Peyer's patch (tissue), 4 donors: ENCODE results near the gene CD52. TPM values are rescaled to one million over a fixed set of nuclear protein-coding genes. Genes with fewer than 3 reads are reported as not detected.

Source experiments
- DNase-seq, 3 donors: peaks; one replicate each; pipeline ENCODE4 v3.0.0-alpha.2; 2017 to 2019
- H3K27ac ChIP-seq, 4 donors: fragments of 200-600 bp; sonication (generic); one replicate each; pipeline ENCODE4 v1.5.1; 2016 to 2019
- H3K27me3 ChIP-seq, 2 donors: fragments of 200-600 bp; sonication (generic); one replicate each; pipeline ENCODE4 v1.5.1; 2019
- H3K36me3 ChIP-seq, 3 donors: fragments of 200-600 bp; sonication (generic); one replicate each; pipeline ENCODE4 v1.5.1; 2016 to 2019
- H3K4me1 ChIP-seq, 4 donors: fragments of 200-600 bp; sonication (generic); one replicate each; pipeline ENCODE4 v1.5.1; 2016 to 2019
- H3K4me3 ChIP-seq, 4 donors: fragments of 200-600 bp; sonication (generic); 1 replicate in 3 of 4; 2 replicates in 1 of 4; pipeline ENCODE4 v1.5.1; 2016 to 2019; ENCODE audit warnings: mild to moderate bottlenecking in 1 of 4
- H3K9me3 ChIP-seq, 4 donors: fragments of 200-600 bp; sonication (generic); one replicate each; pipeline ENCODE4 v1.5.1; 2016 to 2019; ENCODE audit warnings: mild to moderate bottlenecking in 1 of 4
- POLR2A ChIP-seq, 2 donors: fragments of 450-650 bp; IDR thresholded peaks; one replicate each; pipeline ENCODE4 v1.5.1; 2017; ENCODE audit warnings: antibody characterized with exemption in 2 of 2, mild to moderate bottlenecking in 2 of 2, moderate library complexity in 2 of 2
- total RNA-seq, 4 donors: library from RNA; depleted of rRNA; stranded (reverse); fragments of >200 nt; gene quantifications; one replicate each; pipeline ENCODE4 v1.1.0, GENCODE V29; 2016
- TF ChIP-seq, protein P1 (sequence below), 6 experiments: fragments of 450-650 bp in 4 of 6; fragments of 200-600 bp in 2 of 6; sonication (generic) in 1 of 6; IDR thresholded peaks; one replicate each; pipeline ENCODE4 v1.5.1; 2017 to 2019; ENCODE audit warnings: antibody characterized with exemption in 6 of 6, mild to moderate bottlenecking in 3 of 6, moderate library complexity in 1 of 6

Gene CD52
- total RNA-seq, 4 donors from 2014 or later, result 4.7 to 135 (median 13.6) TPM

- peak; percentile 57 to 76 (median 63) for DNase-seq
- Histone ChIP-seq H3K9me3 (no peaks in the 10 kb centered on the region), H3K27ac (peak overlapping the region; percentile 73 to 91 (median 85)), H3K4me3 (no peak overlapping the region), H3K4me1 (peaks cover 0 to 81% (median 75%) of the 10 kb centered on the region in 4 donors), H3K27me3 (no peaks in the 10 kb centered on the region), H3K36me3 (peaks cover 0 to 8% (median 0%) of the 10 kb centered on the region in 3 donors)
- no peak for TF ChIP-seq POLR2A (IDR thresholded peaks at IDR 0.05)
- TF ChIP-seq, protein P1, sequence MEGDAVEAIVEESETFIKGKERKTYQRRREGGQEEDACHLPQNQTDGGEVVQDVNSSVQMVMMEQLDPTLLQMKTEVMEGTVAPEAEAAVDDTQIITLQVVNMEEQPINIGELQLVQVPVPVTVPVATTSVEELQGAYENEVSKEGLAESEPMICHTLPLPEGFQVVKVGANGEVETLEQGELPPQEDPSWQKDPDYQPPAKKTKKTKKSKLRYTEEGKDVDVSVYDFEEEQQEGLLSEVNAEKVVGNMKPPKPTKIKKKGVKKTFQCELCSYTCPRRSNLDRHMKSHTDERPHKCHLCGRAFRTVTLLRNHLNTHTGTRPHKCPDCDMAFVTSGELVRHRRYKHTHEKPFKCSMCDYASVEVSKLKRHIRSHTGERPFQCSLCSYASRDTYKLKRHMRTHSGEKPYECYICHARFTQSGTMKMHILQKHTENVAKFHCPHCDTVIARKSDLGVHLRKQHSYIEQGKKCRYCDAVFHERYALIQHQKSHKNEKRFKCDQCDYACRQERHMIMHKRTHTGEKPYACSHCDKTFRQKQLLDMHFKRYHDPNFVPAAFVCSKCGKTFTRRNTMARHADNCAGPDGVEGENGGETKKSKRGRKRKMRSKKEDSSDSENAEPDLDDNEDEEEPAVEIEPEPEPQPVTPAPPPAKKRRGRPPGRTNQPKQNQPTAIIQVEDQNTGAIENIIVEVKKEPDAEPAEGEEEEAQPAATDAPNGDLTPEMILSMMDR (IDR thresholded peaks at IDR 0.05), result peak in 4 of 6 experiments; percentile 4 to 34 (median 20)
Measured at GRCh38 chr1:26285366-26286063, 32.2 kb upstream of the CD52 start.

DNA sequence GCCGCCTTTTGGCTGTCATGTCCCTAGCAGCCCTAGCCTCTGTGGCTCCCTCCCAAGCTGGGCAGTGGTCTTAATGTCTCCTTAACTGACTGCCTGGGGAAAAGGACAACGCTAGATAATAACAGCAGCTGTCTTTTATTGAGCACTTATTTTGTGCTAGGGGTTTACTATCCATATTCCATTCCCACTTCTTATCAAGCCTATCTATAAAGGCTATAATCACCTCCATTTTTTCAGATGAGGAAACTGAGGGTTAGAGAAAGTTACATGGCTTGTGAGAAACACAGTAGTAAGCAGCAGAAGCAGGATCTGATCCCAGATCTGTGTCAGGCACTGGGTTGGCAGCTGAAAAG, 31.7 kb upstream of the CD52 start:
- no peak overlapping the region for H3K4me3 ChIP-seq
- peak overlapping the region; percentile 73 to 91 (median 85) for H3K27ac ChIP-seq
- H3K27me3 ChIP-seq, result no peaks in the 10 kb centered on the region
- H3K36me3 ChIP-seq, result peaks cover 0 to 8% (median 0%) of the 10 kb centered on the region in 3 donors
- peaks cover 0 to 80% (median 74%) of the 10 kb centered on the region in 4 donors for H3K4me1 ChIP-seq
- DNase-seq, result no peak
- TF ChIP-seq, protein P1 (IDR thresholded peaks at IDR 0.05), result no peak
- TF ChIP-seq POLR2A (IDR thresholded peaks at IDR 0.05), result no peak
- no peaks in the 10 kb centered on the region for H3K9me3 ChIP-seq

DNA sequence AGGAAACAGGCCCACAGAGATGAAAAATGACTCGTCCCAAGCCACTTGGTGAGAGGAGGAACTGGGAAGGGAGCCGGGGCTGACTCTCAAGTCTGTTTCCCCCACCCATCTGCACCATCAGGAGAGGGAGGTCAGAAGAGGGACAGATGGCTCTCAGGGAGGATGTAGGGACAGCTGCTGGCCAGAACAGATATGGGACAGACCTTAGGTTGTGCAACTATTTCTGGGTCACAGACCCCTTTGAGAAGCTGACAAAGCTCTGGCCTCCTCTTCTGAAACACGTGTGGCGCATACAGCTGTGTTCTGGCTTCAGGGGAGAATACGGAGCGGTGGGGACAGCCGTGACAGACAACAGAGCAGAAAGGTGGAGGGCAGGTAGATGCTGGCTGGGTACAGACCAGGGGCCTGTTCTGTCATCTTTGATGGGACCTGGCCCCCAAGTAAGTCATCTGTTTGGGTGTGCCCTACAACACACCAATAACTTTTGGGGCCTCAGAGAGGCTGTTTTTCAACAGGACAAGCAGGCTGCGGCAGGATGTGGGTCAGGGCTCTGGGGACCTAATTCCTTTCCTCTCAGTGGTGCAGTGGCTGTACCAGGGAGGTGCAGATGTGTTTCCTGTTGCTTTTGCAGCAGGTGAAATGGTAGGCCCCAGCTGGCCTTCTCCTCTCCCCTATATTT, 30.6 kb upstream of the CD52 start:
- TF ChIP-seq, protein P1 (IDR thresholded peaks at IDR 0.05), result no peak
- TF ChIP-seq POLR2A (IDR thresholded peaks at IDR 0.05), result no peak
- DNase-seq, result peak; percentile 54 to 96 (median 96)
- Histone ChIP-seq H3K27ac (peak overlapping the region; percentile 73 to 91 (median 85)), H3K36me3 (peaks cover 0 to 4% (median 0%) of the 10 kb centered on the region in 3 donors), H3K27me3 (no peaks in the 10 kb centered on the region), H3K4me1 (peaks cover 0 to 82% (median 75%) of the 10 kb centered on the region in 4 donors), H3K4me3 (no peak overlapping the region), H3K9me3 (no peaks in the 10 kb centered on the region)

GRCh38 chr1:26287811-26288210, 29.9 kb upstream of the CD52 start:
- H3K36me3 ChIP-seq, result no peaks in the 10 kb centered on the region
- peaks cover 0 to 84% (median 76%) of the 10 kb centered on the region in 4 donors for H3K4me1 ChIP-seq
- TF ChIP-seq, protein P1 (IDR thresholded peaks at IDR 0.05), result no peak
- no peak for TF ChIP-seq POLR2A (IDR thresholded peaks at IDR 0.05)
- no peak overlapping the region for H3K4me3 ChIP-seq
- H3K27ac ChIP-seq, result peak overlapping the region; percentile 73 to 91 (median 85)
- H3K9me3 ChIP-seq, result no peaks in the 10 kb centered on the region
- no peak for DNase-seq
- no peaks in the 10 kb centered on the region for H3K27me3 ChIP-seq

DNA sequence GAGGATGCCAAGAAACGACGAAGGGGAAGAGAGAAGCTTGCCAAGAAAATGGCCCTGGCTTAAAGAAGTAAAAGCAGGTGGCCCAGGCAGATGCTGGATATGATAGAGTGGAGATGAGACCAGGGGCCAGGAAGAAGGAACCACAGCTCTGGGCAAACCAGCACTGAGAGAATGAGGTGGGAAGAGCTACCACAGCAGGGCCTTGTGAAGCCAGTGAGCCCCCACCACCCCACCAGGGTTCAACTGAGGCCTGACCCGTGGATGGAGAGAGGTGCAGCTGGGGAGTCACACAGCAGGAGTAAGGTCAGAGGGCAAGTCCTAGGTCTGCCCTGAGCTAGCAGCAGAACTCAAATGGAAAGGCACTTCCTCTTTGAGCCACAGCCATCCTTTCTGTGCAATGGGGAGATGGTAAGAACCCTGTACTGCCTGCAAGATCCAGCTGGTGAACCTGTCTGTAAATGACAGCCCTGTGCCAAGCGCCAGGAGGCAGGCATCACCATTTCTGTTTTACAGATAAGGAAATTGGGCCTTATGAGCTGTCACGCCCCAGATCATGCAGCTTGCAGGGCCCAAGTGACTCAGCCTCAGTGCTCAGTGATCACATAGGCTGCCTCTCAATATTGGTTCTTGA, 29.3 kb upstream of the CD52 start:
- Histone ChIP-seq H3K4me1 (peaks cover 0 to 87% (median 75%) of the 10 kb centered on the region in 4 donors), H3K36me3 (no peaks in the 10 kb centered on the region), H3K27me3 (no peaks in the 10 kb centered on the region), H3K9me3 (no peaks in the 10 kb centered on the region), H3K27ac (peak overlapping the region; percentile 73 to 91 (median 85)), H3K4me3 (no peak overlapping the region)
- peak in 2 of 3 donors; percentile 54 to 75 for DNase-seq
- TF ChIP-seq, protein P1 (IDR thresholded peaks at IDR 0.05), result no peak
- no peak for TF ChIP-seq POLR2A (IDR thresholded peaks at IDR 0.05)
